Fibroblast of lung (primary cell): ENCODE measurements around the gene IL16. TPM values are rescaled to one million over a fixed set of nuclear protein-coding genes. Genes with fewer than 3 reads are reported as not detected.

Source experiments
- DNase-seq, 2 donors: peaks; one replicate each; pipeline versions ENCODE4 v3.0.0 to v3.0.0-alpha.2; 2010; ENCODE audit warnings: low read depth in 2 of 2
- H2AFZ ChIP-seq: 2 replicates; pipeline ENCODE4 v1.5.1; 2012; ENCODE audit warnings: low read length, control low read depth, inconsistent platforms
- H3K27ac ChIP-seq: 2 replicates; pipeline ENCODE4 v1.5.1; 2011; ENCODE audit warnings: low read length, control low read depth; ENCODE audit not compliant: insufficient read depth
- H3K27me3 ChIP-seq: 2 replicates; pipeline ENCODE4 v1.5.1; 2011; ENCODE audit warnings: mild to moderate bottlenecking, low read length; ENCODE audit not compliant: control insufficient read depth, insufficient read depth
- H3K36me3 ChIP-seq: 2 replicates; pipeline ENCODE4 v1.5.1; 2011; ENCODE audit warnings: low read length; ENCODE audit not compliant: control insufficient read depth, insufficient read depth
- H3K4me1 ChIP-seq: 2 replicates; pipeline ENCODE4 v1.5.1; 2011; ENCODE audit warnings: low read length; ENCODE audit not compliant: control insufficient read depth, insufficient read depth; ENCODE audit errors: extremely low read depth
- H3K4me2 ChIP-seq: 2 replicates; pipeline ENCODE4 v1.5.1; 2011; ENCODE audit warnings: low read length, control low read depth; ENCODE audit not compliant: insufficient read depth; ENCODE audit errors: extremely low read depth
- H3K4me3 ChIP-seq, 4 experiments: fragments of 200-600 bp in 1 of 4; sonication (generic) in 1 of 4; replicated peaks in 1 of 4; 2 replicates each; pipeline ENCODE4 v1.5.1; 2011 to 2016; ENCODE audit warnings: low read length in 4 of 4, low read depth in 3 of 4, mild to moderate bottlenecking in 3 of 4, control low read depth in 2 of 4, inconsistent platforms in 1 of 4, mixed read lengths in 1 of 4; ENCODE audit not compliant: insufficient read depth in 1 of 4; ENCODE audit errors: control extremely low read depth in 1 of 4
- H3K79me2 ChIP-seq: 2 replicates; pipeline ENCODE4 v1.5.1; 2012; ENCODE audit warnings: mild to moderate bottlenecking, low read length, inconsistent platforms; ENCODE audit not compliant: control insufficient read depth, insufficient read depth
- H3K9ac ChIP-seq: 2 replicates; pipeline ENCODE4 v1.5.1; 2011; ENCODE audit warnings: mild to moderate bottlenecking, low read length, control low read depth; ENCODE audit not compliant: insufficient read depth
- H3K9me3 ChIP-seq: 2 replicates; pipeline ENCODE4 v1.5.1; 2012; ENCODE audit warnings: low read depth, low read length; ENCODE audit not compliant: control insufficient read depth, insufficient read depth
- H4K20me1 ChIP-seq: 2 replicates; pipeline ENCODE4 v1.5.1; 2011; ENCODE audit warnings: low read length; ENCODE audit not compliant: control insufficient read depth, insufficient read depth; ENCODE audit errors: extremely low read depth
- EZH2 ChIP-seq: IDR thresholded peaks from 2 replicates; pipeline ENCODE4 v1.5.1; 2012; ENCODE audit warnings: low read length, control low read depth, mild to moderate bottlenecking; ENCODE audit errors: missing control alignments
- polyA plus RNA-seq, 2 donors: library from polyadenylated mRNA; depleted of rRNA in 1 of 2; stranded (reverse) in 1 of 2; unstranded in 1 of 2; fragments of >200 nt; gene quantifications; 2 replicates each; pipeline ENCODE4 v1.2.1, GENCODE V29; 2011 to 2012; ENCODE audit warnings: missing spikeins in 1 of 2
- total RNA-seq: library from RNA; depleted of rRNA; stranded (reverse); fragments of >200 nt; gene quantifications from 2 replicates; pipeline ENCODE4 v1.2.1, GENCODE V29; 2014
- TF ChIP-seq, protein P1 (sequence below), 2 donors: IDR thresholded peaks in 1 of 2; conservative IDR thresholded peaks in 1 of 2; 1 replicate in 1 of 2; 2 replicates in 1 of 2; pipeline ENCODE4 v1.5.1; 2011 to 2012; ENCODE audit warnings: low read length in 2 of 2, control low read depth in 1 of 2, inconsistent platforms in 1 of 2, low read depth in 1 of 2, mild to moderate bottlenecking in 1 of 2

Gene IL16
- total and polyA plus RNA-seq, 2 donors (not counting 1 experiment from before 2014, with no cell fraction given): 0.96 to 5.0 TPM

DNA sequence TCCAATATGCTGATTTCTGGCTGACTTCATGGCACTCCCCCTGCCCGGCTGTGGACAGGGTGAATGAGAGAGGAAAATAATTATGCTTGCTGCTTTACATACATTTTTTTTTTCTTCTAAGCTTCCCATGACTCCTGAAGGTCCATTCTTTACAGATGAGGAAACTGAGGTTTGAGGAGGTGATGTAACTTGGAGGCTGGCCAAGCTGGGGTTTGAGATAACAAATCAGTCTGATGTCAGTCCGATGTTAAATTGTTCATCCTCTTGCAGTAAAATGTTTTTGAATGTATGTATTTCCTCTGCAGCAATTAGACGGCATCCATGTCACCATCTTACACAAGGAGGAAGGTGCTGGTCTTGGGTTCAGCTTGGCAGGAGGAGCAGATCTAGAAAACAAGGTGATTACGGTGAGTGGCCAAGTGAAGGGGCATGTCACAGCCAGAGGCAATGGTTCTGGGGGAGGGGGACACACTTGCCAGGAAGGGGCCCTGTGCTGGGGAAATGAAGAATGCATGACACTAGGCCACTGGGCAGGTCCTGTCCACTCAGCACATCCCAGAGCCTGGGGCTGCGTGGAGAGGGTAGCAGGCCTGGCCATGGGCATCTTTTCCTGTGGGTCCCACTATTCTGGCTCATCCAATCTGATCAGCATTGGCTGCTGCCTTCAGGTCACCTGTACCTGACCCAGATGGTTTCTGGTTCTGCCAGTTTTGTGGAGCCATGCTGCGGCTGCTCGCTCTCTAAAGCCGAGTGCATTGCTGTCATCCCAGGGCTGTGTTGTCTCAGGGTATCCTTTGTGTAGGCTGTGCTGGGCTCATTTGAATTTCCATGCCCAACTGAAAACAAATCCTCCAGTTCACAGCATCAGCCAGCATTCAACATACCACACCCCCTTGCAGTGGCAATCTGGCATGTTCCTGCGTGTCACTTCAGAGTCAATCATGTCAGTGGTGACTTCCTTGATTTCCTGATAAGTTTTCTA, 106.9 kb downstream of the IL16 start:
- H3K79me2 ChIP-seq: no peaks in the 10 kb centered on the region
- peak in 1 of 2 donors; percentile 40 for DNase-seq
- no peaks in the 10 kb centered on the region for H3K36me3 ChIP-seq
- no peaks in the 10 kb centered on the region for H3K9me3 ChIP-seq
- no peaks in the 10 kb centered on the region for H3K27me3 ChIP-seq
- H3K27ac ChIP-seq: no peak overlapping the region
- H3K4me3 ChIP-seq: no peak overlapping the region
- peaks cover 3% of the 10 kb centered on the region for H3K4me1 ChIP-seq
- no peak overlapping the region for H3K9ac ChIP-seq
- TF ChIP-seq, protein P1, sequence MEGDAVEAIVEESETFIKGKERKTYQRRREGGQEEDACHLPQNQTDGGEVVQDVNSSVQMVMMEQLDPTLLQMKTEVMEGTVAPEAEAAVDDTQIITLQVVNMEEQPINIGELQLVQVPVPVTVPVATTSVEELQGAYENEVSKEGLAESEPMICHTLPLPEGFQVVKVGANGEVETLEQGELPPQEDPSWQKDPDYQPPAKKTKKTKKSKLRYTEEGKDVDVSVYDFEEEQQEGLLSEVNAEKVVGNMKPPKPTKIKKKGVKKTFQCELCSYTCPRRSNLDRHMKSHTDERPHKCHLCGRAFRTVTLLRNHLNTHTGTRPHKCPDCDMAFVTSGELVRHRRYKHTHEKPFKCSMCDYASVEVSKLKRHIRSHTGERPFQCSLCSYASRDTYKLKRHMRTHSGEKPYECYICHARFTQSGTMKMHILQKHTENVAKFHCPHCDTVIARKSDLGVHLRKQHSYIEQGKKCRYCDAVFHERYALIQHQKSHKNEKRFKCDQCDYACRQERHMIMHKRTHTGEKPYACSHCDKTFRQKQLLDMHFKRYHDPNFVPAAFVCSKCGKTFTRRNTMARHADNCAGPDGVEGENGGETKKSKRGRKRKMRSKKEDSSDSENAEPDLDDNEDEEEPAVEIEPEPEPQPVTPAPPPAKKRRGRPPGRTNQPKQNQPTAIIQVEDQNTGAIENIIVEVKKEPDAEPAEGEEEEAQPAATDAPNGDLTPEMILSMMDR (conservative IDR thresholded peaks at IDR 0.05 in 1 of 2, IDR thresholded peaks at IDR 0.05 in 1 of 2; ENCODE audit: low read depth in 1 of 2, low read length in 2 of 2): no peak
- no peak for TF ChIP-seq EZH2
- no peak overlapping the region for H2AFZ ChIP-seq
- no peaks in the 10 kb centered on the region for H4K20me1 ChIP-seq
- H3K4me2 ChIP-seq: no peak overlapping the region

DNA sequence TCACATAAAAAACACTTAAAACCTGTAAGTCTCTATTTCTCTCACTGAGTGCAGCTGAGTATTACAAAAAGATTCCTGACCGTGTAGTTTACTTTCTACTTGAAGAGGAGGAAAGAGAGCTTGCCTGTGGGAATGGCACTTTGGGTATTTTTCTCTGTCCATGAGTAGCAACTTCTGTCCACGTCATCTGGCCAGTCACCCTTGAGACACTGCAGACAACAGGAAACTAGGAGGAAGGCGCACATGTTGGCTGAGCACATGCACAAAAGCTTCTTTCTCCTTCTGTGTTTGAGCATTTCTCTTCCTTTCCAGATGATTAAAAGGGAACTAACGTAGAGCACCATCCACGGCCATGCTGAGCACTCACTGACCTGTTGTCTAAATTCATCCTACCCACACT, 107.5 kb downstream of the IL16 start:
- H3K36me3 ChIP-seq: no peaks in the 10 kb centered on the region
- no peak overlapping the region for H3K9ac ChIP-seq
- no peak for TF ChIP-seq EZH2
- TF ChIP-seq, protein P1 (conservative IDR thresholded peaks at IDR 0.05 in 1 of 2, IDR thresholded peaks at IDR 0.05 in 1 of 2; ENCODE audit: low read depth in 1 of 2, low read length in 2 of 2): no peak
- no peak overlapping the region for H3K27ac ChIP-seq
- peak; percentile 39 to 82 for DNase-seq
- peaks cover 3% of the 10 kb centered on the region for H3K4me1 ChIP-seq
- no peak overlapping the region for H3K4me2 ChIP-seq
- no peaks in the 10 kb centered on the region for H3K79me2 ChIP-seq
- H2AFZ ChIP-seq: no peak overlapping the region
- no peak overlapping the region for H3K4me3 ChIP-seq
- no peaks in the 10 kb centered on the region for H3K9me3 ChIP-seq
- no peaks in the 10 kb centered on the region for H3K27me3 ChIP-seq
- no peaks in the 10 kb centered on the region for H4K20me1 ChIP-seq

DNA sequence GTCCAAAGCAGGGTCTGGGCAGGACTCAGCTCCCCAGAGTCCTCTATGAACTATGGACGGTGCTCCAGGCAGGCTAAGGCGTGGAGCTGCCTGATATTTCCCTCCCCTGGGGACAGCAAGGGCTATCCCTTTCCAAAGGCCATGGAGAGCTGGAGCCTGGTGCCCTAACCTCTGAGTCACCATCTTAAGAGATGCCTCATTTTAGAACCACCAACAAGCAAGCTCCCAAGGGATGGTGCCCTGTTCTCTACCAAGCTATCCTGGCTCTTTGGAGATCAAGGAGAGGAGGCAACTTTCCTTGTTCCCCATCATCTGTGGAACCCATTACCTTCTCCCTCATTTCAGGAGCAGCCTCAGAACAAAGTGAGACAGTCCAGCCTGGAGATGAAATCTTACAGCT, 111.6 kb downstream of the IL16 start:
- no peak overlapping the region for H3K4me2 ChIP-seq
- no peaks in the 10 kb centered on the region for H3K79me2 ChIP-seq
- H3K4me3 ChIP-seq: no peak overlapping the region
- no peaks in the 10 kb centered on the region for H3K9me3 ChIP-seq
- TF ChIP-seq, protein P1 (conservative IDR thresholded peaks at IDR 0.05 in 1 of 2, IDR thresholded peaks at IDR 0.05 in 1 of 2; ENCODE audit: low read depth in 1 of 2, low read length in 2 of 2): no peak
- TF ChIP-seq EZH2: no peak
- peaks cover 17% of the 10 kb centered on the region for H3K4me1 ChIP-seq
- no peaks in the 10 kb centered on the region for H4K20me1 ChIP-seq
- no peak overlapping the region for H2AFZ ChIP-seq
- H3K36me3 ChIP-seq: peaks cover 2% of the 10 kb centered on the region
- no peaks in the 10 kb centered on the region for H3K27me3 ChIP-seq
- no peak overlapping the region for H3K27ac ChIP-seq
- DNase-seq: no peak
- no peak overlapping the region for H3K9ac ChIP-seq
